ENCODE measurements around the gene COL4A2. TPM values are rescaled to one million over a fixed set of nuclear protein-coding genes. Genes with fewer than 3 reads are reported as not detected.

Gene COL4A2
- total RNA-seq, 1 donor from 2014 or later = 7.6 TPM

- FAIRE-seq (no peak), DNase-seq (ENCODE audit: low read depth) (no peak)
- no peak for TF ChIP-seq CTCF (IDR thresholded peaks at IDR 0.05; ENCODE audit: insufficient read depth, low read length, severe bottlenecking)
- H3K36me3 ChIP-seq (ENCODE audit: control insufficient read depth, insufficient read depth, low read length) = peaks cover 2% of the 10 kb centered on the region
- no peak overlapping the region for H3K4me3 ChIP-seq (ENCODE audit: low read depth, low read length)
- H3K27me3 ChIP-seq (ENCODE audit: control insufficient read depth, insufficient read depth, low read length) = no peaks in the 10 kb centered on the region
Observed at GRCh38 chr13:110500341-110500740, 193.3 kb downstream of the COL4A2 start.

- no peaks in the 10 kb centered on the region for H3K27me3 ChIP-seq (ENCODE audit: control insufficient read depth, insufficient read depth, low read length)
- H3K36me3 ChIP-seq (ENCODE audit: control insufficient read depth, insufficient read depth, low read length) = peaks cover 2% of the 10 kb centered on the region
- FAIRE-seq (no peak), DNase-seq (ENCODE audit: low read depth) (no peak)
- no peak overlapping the region for H3K4me3 ChIP-seq (ENCODE audit: low read depth, low read length)
- TF ChIP-seq CTCF (IDR thresholded peaks at IDR 0.05; ENCODE audit: insufficient read depth, low read length, severe bottlenecking) = no peak
Observed at GRCh38 chr13:110501188-110501587, 194.1 kb downstream of the COL4A2 start.

- Histone ChIP-seq H3K4me3 (ENCODE audit: low read depth, low read length) (no peak overlapping the region), H3K27me3 (ENCODE audit: control insufficient read depth, insufficient read depth, low read length) (no peaks in the 10 kb centered on the region), H3K36me3 (ENCODE audit: control insufficient read depth, insufficient read depth, low read length) (peaks cover 2% of the 10 kb centered on the region)
- FAIRE-seq = no peak
- no peak for DNase-seq (ENCODE audit: low read depth)
- no peak for TF ChIP-seq CTCF (IDR thresholded peaks at IDR 0.05; ENCODE audit: insufficient read depth, low read length, severe bottlenecking)
Observed at GRCh38 chr13:110503037-110503901, 196.2 kb downstream of the COL4A2 start.

GRCh38 chr13:110503979-110504499 is 197.0 kb downstream of the COL4A2 start:
- Histone ChIP-seq H3K36me3 (ENCODE audit: control insufficient read depth, insufficient read depth, low read length) (peaks cover 2% of the 10 kb centered on the region), H3K27me3 (ENCODE audit: control insufficient read depth, insufficient read depth, low read length) (no peaks in the 10 kb centered on the region), H3K4me3 (ENCODE audit: low read depth, low read length) (no peak overlapping the region)
- DNase-seq (ENCODE audit: low read depth) = no peak
- no peak for TF ChIP-seq CTCF (IDR thresholded peaks at IDR 0.05; ENCODE audit: insufficient read depth, low read length, severe bottlenecking)
- no peak for FAIRE-seq

GRCh38 chr13:110505594-110505993 is 198.5 kb downstream of the COL4A2 start:
- DNase-seq (ENCODE audit: low read depth) (no peak), FAIRE-seq (no peak)
- Histone ChIP-seq H3K27me3 (ENCODE audit: control insufficient read depth, insufficient read depth, low read length) (no peaks in the 10 kb centered on the region), H3K36me3 (ENCODE audit: control insufficient read depth, insufficient read depth, low read length) (peaks cover 2% of the 10 kb centered on the region), H3K4me3 (ENCODE audit: low read depth, low read length) (no peak overlapping the region)
- TF ChIP-seq CTCF (IDR thresholded peaks at IDR 0.05; ENCODE audit: insufficient read depth, low read length, severe bottlenecking) = no peak
